Stimulated activated CD4-positive, alpha-beta T cell treated with anti-CD3 and anti-CD28 coated beads, Interleukin-1b, Interleukin-23, amount 100 ng/mL, for 48 hours (primary cell): ENCODE data around the gene TBC1D1.

Source experiments
- DNase-seq: peaks from one replicate; pipeline ENCODE4 v3.0.0-alpha.2; 2020

The TBC1D1 gene

DNA sequence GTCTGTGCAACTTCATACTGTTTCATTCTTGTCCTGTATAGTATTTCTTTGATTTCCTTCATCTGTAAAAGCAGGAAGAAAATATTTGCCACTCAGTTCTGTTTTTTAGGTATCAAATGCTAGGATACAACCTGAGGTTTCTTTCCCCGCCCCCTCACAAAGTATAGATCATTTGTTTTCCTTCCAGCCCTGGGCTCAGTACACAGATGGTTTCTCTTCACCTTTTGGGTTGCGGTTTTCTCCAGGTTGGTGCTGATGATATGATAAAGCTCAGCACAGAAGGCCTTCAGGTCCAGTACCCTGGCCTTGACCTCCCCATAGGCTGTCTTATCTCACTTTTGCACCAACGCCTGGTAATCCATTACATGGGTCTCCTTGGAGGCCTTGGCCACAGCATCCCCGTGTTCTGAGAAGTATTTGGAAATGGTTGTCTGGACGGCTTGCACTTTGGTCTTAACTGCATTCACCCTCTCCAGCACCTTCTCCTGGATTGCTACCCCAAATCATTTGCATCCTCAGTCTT is 104.5 kb downstream of the TBC1D1 start:
- no peak for DNase-seq

DNA sequence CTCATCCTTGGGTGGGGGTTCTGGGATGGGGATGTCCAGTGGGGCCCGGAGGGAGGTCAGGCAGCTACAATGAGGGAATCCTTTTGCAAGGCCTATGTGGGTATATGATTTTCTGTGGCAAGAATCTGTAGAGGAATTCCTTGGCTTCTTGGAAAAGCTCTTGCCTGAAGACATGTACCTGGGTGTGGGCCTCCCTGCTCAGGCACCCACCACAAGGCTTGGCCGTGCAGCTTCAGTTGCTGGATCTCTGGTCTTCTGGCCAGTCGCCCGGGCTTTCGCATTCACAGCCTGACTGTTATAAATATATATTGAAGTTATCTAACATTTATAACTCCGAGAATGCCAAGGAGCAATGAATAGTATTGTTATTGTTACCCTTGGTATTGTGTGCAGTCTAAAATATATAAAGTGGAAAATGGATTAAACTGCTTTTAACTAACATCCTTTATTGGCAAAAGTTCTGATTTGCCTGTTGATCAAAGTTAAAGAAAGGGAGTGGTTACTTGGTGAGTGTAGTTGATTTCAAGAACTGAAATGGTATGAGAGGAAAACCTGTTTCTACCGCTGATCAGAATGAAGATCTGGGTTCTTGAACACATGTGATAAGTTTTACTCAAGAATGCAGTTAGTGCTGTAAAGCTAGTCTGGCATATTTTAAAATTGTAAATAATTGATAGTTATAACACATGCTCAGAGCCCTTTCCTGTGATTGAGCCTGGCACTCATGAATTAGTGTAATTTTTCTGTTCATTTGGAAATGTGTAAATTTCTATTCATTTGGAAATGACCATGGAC is 105.3 kb downstream of the TBC1D1 start:
- DNase-seq = no peak

DNA sequence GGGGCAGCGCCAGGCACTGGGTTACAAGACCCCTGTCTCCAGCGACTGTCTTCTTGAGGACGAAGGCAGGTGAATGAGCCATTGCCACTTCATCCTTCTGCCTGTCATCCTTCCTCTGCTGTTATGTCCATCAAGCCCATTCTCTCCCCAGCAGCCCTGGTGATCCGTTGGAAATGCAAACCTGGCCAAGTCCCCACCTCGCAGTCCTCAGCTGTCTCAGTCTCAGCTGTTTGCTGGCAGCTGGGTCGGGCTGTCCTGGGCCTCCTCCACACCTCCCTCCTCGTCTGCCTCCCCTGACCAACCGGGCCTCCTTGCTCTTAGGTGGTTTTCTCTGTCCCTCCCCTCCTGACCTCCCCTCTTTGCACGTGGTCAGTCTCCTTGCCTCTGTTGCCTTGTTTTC is 107.3 kb downstream of the TBC1D1 start:
- DNase-seq = no peak

DNA sequence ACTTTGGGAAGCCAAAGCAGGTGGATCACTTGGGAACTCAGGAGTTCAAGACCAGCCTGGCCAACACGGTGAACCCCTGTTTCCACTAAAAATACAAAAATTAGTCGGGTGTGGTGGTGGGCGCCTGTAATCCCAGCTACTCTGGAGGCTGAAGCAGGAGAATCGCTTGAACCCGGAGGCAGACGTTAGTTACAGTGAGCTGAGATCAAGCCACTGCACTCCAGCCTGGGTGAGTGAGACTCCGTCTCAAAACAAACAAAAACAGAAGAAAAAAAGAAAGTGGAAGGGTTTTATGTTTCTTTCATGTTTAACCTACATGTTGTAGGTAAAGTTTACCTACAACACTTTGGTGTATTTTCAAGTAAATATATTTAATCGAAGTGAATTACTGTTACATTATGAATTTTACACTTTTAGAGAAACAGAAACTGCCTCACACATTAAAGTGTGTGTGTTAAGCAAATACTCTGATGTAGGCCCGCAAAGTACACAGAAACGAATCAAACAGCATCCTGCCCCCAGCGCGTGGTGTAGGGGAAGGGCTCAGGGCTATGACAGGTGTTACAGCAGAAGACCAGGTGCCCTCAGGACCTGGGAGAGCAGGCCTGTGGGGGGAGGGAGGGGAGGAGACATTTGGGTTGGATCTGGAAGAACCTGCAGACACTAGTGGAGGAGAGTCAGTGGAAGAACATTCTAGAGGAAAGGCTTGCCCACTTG is 108.3 kb downstream of the TBC1D1 start:
- no peak for DNase-seq

DNA sequence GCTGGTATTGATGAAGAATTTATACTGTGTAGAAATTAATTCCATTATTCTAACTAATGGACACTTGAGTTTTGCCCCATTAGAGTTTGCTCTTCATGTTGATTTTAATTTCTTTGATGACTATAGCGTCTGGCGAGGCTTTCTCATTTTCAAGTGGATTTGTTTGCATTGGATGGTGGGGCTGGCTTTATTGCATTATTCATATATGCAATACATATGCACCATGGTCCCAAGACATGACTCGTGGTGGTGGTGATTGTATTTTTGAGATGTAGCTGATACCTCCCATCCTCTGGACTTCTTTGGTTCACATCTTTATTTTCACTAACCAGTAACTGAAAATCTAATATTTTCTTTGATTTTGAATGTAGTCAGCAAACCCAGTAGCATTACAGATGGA is 109.1 kb downstream of the TBC1D1 start:
- no peak for DNase-seq

DNA sequence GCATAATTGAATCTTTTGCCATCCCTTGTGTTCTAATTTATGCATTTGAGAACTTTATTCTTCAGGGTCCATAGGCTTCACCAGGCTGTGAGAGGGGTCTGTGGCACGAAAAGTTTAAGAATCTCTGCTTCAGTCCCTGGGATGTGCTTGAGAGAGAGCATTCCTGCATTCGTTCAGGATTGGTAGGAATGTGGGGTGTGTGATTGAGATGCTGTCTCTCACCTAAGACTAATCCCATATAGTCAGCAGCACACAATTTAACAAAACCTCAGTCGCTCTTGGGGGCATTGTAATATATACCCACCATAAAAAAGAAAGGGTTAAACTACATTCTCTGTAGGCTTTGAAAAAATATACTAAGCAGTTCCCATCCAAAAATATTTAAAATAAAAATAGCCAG is 111.0 kb downstream of the TBC1D1 start:
- no peak for DNase-seq

DNA sequence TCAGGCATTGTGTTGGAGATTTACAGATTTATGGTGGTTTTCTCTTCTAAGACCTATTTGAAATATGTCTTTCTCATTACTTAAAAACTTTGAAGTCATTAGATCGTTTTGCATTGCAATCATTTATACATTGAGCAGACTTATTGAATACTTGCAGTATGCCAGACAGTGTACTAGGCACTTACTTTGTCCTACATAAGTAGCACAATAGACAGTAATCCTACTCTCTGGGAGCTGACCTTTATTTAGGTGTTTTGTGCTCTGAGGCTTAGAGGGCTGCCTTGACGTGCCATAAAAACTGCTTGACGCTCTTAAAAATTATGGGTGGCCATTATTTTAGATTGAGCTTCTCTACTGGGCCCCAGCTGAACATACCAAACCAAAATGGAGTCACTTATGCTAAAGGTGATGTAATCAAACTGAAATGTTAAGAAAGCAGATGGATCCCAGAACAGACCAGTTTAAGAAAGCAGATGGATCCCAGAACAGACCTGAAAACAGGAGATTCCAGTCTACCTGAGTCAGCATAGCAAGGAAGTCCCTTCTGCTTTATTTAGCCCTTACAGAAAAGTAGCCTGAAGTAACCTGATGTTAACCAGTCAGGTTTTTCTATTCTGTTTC is 111.7 kb downstream of the TBC1D1 start:
- DNase-seq = no peak

DNA sequence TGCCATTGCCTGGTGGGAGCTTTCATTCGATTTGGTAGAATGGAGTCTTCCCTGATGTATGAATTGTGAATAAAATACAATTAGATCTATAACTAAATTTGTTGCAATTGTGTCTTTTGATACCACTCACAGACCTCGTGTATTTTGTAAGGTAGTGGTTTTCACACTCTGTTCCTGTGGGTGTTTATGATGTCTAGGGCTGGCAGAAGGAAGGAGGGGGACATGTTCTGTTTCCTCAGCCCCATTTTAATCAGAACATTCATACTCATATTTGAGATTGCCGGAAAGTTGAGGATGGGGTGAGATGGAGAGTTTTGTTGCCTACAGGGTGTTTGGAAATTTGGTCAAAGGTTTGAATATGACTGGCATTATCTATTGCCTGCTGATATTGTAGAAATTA is 112.2 kb downstream of the TBC1D1 start:
- DNase-seq = no peak

DNA sequence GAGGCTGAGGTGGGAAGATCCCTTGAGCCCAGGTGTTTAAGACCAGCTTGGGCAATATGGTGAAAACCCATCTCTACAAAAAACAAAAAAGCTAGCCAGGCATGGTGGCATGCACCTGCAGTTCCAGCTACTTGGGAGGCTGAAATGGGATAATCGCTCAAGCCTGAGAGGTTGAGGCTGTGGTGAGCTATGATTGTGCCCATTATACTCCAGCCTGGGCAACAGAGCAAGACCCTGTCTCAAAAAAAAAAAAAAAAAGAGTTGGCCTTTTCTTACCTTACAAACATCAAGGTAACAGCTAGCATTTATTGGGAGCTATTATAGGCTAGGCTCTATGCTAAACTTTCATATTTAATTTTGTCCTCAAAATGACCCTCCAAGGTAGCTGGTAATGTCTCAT is 112.7 kb downstream of the TBC1D1 start:
- DNase-seq = no peak

DNA sequence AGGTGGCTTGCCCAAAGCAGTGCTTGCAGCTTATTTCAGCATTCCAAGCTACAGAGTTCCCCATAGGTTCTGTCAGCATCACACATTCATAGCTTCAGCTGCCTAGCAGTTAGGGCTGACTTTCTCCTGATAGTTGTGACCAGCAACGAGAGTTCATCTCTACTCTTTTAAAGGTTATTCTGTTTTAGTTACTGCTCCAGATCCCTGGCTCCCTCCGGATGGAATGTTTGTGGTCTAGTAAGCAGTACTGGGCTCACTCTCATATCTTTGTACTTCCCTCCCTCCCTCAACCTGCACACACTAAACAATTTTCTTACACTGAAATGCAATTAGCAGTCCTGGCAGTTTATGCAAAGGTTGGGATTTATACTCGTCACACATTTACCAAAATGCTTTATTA is 113.2 kb downstream of the TBC1D1 start:
- no peak for DNase-seq

DNA sequence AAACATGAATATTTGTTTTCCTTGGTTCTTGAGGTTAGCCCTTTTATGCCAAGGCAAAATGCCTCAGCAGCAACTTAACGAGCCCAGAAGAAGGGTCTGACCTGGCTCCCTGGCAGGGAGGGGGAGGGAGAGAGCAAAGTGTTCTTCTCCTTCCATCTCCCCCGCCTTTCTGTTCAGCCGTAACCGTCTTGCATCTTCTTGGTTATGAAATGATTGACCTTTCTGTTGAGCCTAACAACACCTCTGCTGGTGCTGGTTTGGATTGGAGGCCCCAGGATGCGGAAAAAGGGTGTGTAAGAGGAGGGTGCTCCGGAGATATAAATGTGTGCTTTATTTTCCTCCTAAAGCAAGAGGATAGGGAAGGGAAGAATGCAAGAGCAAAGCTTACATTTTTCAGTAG is 114.0 kb downstream of the TBC1D1 start:
- no peak for DNase-seq

DNA sequence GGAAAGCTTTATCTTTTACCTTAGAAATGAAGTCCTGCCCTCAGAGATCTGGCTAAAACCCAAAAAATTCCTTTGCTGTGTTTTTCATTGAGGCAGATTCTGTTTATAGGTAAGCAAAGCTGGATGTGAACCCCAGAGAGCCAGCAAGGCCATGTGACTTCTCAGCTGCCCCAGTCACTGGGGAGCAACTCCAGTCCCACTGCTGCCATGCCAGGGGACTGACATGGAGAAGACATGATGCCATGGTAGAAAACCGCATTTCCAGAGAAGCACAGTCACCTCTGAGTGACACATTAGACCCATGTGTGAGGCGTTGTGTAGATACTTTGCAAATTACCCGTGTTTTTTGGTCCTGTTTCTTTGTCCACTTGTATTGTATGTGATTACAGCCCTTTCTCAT is 114.8 kb downstream of the TBC1D1 start:
- DNase-seq = no peak

DNA sequence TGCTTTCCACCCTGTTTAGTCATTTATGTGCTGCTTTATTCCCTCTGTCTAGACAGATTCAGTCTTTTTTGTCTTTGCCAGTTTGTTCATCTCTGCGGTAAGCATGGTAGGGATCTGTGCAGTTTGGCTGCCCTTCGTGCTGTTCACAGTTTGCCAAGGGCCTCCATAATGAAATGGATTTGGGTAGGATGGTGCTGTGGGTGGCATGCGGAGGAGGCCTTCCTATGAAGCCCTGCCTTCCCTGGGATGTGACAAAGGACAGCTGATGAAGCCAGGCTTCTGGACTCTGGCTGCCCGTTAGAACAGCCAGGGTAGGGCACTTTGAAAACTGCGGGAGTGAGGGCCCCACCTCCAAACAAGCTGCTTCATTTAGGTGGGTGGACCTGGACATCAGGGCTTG is 116.8 kb downstream of the TBC1D1 start:
- DNase-seq = no peak

DNA sequence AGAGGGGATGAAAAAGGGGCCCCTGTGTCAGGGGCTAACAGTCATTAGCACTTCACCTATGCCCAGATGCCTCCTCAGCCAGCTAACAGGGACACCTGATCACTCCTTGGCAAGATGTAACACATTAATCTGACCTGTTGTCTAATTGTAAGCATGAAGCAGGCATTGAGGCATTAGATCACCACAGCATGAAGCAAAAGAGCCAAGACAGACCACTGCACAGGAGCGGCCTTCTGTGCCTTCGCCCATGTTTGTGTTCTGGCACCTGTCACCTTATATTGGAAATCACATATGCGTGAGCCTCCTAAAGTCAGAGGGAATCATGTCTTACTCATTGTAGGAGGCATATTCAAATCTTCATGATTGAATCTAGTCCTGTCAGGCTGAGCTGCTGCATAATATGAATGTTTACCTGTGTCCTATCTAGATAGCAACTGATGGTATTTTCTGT is 117.7 kb downstream of the TBC1D1 start:
- no peak for DNase-seq

DNA sequence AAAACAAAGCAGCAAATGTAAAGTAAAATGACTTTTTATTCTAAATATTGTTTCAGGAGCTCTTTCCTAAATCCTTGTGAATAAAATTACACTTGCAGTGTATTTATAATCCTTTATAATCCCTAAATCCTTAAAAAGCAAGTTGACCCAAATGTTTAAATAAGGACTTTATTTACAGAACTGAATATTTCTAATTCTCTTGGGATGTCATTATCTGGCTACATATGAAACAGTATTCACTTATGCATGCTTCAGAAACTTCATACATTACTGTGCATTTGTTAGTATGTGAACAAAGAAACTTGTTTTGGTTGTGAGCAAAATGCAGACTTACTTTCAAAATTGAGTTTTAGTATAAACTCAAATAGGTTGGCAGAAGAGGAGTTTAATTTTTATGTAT is 118.5 kb downstream of the TBC1D1 start:
- DNase-seq = no peak

DNA sequence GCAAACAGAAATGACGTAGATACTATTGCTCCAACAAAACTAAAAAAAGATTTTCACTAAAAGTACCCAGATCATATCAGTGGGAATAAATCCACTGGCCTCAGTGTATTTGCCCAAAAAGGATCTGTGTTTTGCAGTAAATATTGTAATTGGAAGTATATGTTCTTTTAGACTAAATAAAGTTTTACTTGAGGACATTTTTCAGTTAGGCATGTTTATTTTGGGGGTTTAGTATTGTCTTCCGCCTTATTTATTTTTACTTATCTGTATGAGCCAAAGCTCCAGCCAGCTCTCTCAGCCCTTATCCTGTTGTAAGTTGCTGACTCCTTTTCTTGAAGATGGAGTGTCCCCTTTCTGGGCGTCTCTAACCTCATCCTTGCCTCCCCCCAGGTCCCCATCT is 119.1 kb downstream of the TBC1D1 start:
- no peak for DNase-seq

DNA sequence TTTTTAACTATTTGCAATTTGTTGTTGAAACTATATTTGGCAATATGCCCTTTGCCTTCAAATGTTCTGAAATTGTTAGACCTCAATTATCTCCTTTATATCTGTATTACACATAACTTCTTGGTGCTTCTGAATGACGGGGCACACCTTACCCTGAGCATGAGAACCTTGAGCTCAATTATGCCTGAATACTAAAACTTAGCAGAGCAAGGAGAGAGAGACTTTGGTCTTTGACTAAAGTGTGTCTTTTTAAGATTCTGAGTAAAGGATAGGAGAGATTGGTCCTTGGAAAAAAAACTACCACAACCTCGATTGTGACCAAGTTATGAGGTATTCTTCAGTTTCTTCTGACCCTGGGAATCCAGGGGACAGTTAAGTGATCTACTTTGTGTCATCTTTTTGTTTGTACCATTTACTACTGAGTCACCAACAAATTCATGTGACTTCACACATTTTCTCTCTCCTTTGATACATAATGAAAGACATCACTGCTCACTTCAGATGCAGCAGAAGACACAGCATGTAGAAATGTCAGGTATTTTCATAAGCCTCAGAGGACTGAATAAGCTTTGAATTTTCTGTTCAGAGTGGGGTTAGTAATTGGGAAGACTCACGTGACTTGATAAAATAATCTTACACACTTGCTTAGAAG is 120.8 kb downstream of the TBC1D1 start:
- DNase-seq = no peak

DNA sequence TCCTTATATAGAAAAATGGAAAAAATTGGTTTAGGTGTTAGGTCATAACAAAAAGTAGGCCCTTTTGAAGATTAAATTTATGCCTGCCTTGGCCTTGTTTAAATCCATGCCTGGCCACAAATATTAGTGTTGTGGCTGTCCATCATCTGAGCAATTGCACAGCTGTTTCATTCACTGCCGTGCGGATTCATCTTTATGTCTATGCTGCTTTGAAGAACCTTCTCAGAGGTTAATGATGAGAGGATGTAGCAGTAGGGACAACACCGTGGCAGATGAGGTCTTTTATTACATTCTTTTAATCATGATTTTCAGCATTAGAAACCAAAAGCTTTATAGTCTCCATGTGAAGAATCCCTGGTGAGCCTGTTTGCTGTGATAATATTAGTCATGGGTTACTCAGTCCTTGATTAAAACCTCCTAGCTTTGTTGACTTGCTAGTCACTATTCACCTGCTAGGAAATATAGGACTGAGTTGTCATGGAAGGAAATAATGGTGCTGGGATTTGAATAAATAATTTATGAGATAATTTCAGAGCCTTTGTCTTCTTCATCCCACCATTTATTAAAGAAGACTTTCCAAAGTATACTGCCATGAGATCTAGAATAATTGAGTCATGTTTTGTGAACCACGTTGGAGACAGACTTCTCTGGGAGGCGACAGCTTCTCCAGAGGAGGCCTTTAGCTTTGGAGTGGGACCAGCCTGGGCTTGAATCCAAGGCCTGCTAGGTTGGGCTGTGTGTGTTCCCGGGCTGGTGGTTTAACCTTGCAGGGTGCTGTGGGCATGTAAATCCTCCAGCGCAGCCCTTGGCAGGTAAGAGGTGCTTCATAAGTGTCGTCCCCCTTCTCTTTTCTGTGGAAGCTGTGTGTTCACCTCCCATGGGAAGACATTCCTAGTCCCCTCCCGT is 122.8 kb downstream of the TBC1D1 start:
- DNase-seq = no peak

DNA sequence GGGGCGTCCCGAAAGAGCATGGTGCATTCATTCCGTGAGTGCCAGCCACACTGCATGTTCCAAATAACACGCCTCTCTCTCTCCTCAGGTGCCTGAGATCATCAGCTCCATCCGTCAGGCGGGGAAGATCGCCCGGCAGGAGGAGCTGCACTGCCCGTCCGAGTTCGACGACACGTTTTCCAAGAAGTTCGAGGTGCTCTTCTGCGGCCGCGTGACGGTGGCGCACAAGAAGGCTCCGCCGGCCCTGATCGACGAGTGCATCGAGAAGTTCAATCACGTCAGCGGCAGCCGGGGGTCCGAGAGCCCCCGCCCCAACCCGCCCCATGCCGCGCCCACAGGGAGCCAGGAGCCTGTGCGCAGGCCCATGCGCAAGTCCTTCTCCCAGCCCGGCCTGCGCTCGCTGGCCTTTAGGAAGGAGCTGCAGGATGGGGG is 123.6 kb downstream of the TBC1D1 start:
- no peak for DNase-seq

DNA sequence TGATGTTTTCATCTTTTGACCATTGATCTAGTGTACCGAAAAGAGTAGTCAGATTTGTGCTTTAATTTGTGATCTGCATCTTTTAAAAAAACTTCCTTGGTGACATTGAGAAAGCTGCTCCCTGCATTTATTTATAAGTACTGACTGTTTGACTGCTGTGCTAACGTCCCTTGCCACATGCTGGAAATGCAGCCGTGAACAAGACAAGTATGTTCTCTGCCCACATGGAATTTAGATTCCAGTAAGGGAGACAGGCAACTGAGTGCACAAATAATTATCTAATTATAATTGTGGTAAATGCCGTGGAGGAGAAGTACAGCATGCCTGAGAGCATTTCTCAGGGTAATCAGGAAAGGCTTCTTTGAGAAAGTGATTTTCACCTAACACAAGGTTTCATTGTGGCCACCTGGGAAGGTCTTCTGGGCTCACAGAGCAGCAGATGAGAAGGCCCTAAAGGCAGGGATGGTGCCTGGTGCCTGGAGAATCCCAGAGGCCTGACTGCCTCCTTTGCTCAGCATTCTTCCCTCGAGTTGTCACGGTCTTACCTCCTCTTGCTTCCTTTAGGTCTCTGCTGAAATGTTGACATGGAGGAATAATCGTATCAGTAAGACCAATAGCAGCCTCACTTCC is 125.1 kb downstream of the TBC1D1 start:
- DNase-seq = no peak

DNA sequence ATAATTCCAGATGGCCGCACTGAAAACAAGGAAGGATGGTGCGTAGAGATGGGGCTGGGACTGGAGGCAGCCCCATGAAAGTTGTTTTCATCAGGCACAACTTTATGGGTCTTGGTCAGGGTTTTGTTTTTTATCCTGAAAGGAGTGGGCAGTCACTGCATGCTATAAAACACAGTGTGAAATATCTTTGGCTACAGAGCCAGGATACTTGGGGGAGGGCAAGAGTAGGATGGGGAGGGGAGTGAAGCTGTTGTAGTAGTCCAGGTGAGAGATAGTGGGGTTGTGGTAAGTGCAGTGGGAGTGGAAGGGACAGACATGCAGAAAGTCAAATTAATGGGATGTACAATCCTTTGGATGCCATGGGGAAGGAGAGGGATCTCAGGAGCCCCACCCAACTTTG is 125.8 kb downstream of the TBC1D1 start:
- no peak for DNase-seq

DNA sequence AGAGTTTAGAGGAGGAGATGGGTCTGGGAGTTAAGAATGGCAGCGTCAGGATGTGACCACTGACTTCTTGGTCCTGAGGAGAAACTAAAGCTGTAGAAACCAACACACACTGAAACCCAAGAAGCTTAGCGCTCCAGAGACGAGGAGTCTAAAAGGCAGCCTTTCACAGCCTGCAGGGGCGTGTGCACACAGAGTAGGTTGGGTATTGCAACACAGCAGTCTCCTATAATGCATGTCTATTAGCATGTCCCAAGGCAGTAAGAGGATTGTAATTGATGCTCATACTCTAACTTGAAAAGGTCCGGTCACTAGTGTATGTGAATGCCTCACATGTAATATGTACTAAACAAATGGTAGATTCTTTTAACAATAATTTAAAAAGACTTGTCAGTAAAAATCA is 126.7 kb downstream of the TBC1D1 start:
- DNase-seq = no peak
